Cerebellar cortex (tissue), 1 donor: ENCODE results near the gene EPHA7.

Source experiments
- DNase-seq: peaks from one replicate; pipeline ENCODE4 v3.0.0-alpha.2; 2015; ENCODE audit warnings: low spot score

EPHA7 gene

DNA sequence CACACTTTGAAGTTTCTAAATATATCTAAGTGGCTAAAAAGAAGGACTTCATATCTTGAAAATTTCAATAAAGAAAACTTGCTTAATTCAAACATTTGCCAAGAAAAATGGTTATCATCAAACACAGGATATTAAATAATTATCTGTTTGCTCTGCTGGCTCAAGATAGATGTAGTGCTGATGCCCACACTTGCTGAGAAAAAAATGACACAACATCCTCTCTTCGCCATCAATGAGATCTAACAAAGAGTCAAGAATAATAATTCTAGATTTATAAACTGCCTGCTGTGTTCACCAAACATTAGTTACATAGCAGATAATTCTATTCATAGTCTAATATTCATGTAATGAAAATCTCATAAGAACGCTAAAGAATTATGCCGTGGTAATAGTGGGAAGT lies 93.6 kb downstream of the EPHA7 start:
- DNase-seq, result no peak

DNA sequence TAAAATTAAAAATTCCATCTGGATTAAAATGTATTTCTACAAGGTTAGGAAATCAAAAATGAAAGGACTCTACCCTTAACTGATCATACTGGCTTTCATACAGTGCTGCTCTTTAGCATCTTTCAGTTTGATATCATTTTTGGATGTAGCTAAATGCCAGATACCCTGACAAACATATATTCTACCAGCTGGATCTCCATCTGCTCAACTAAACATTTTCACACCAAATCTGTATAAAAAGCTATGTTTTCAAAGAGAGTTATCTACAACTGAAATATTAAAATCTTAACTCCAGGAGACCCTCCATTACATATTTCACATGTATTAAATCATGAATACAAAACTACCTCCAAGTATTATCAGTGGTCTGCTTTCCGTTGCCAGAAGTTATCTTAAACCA lies 95.7 kb downstream of the EPHA7 start:
- peak; percentile 54 for DNase-seq

DNA sequence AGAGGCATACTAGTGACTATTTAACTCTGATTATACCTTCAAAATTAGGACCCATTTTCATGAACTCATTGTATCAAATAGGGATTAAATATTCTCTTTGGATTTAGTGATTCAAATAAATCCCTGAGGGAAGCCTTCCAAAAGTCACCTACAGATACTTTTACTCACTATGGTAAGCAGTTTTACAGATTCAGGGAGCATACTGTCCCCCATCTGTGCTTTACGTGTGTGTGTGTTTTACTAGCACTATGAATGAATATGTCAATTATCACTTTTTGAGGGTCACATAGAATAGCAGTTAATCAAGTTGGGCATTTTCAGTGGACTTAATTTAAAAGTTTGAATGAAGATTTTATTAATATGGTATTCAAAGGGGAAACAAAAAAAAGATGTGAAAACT lies 96.7 kb downstream of the EPHA7 start:
- DNase-seq, result no peak

DNA sequence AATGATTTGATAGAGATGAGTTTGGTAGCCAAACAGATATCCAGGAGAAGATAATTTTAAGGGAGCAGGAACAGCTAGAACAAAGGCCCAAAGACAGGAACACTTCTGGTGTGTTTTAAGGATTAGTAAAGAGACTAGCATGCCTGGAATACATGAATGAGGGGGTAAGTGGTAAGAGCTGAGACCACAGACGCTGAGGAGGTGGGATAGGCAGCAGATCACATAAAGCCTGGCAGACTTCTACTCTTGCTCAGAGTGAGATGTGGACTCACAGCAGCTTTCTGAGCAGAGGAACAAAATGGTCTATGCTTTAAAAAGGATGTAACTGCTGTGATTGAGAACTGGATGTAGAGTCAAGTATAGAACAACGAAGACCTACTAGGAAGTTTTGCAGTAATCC lies 100.1 kb downstream of the EPHA7 start:
- no peak for DNase-seq

DNA sequence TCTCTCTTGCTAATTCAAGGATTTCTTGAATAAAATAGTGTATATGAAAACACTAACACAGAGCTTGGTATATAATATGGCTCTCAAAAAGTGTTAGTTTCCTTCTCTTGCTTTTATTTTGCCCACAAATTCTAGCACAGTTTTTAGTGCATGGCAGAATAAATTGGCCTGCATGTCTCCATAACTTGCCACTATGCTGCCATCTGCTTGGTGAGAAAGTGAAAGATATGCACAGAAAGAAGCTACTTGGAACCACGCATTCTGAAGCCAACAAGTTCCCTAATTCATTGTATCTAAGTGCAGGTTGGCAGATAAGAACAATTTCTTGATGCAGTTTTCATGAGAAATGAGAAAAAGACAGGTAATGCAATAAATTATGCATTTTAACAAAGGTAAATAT lies 101.2 kb downstream of the EPHA7 start:
- DNase-seq, result peak; percentile 56

DNA sequence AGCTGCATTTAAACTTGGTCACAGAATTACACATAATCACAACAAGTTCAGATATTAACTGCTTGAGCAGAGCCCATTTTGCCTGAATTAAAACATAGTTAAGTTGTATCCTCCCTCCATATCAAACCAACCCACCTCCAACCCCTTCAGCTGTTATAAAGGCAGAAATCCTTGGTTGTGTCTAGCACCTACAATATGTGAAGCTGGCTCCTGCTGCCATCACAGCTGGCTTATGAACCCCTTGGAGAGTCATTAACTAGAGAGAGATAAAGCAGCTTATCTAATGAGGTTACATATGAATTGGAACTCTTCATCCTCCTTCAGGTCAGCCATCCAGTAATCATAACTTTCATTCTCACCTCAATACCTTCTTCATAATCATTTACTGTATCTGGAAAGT lies 101.8 kb downstream of the EPHA7 start:
- no peak for DNase-seq

DNA sequence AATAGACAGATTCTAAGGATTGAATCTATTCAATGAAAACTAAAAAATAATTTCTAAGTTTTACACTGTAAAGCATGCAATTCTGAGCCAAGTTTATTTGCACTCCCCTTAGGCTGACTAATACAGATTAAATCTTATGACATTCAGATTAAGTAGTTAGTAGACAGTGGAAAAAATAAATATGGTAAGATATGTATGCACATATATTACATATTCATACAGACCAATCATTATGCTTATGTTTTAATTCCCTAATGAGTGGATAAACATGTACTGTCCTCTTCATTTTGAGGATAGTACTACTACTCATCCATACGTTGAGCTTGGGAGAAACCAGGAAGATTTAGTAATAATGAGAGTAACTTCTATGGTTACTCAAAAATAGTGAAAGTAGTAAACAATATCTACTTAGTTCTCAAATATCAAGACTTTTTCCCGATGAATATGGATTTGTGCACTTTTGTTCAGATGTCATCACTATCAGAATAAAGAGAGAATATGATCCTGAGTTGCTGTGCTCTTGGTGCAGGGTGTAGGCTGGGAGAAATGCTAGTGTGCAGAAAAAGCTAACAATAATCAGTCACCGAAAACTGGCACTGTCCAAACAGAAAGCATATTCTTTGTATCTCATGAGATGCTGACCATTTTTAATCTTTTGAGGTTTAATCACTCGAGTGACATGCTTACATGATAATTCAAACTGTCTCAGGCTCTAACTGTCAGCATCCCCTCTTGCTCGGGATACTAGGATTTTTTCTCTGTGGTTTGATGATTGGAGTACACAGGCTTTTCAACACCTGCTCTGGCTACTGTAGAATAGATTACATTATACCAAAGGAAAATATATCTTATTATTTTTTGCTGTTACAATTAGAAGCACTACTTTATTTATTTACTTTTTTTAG lies 111.6 kb downstream of the EPHA7 start:
- peak; percentile 15 for DNase-seq

DNA sequence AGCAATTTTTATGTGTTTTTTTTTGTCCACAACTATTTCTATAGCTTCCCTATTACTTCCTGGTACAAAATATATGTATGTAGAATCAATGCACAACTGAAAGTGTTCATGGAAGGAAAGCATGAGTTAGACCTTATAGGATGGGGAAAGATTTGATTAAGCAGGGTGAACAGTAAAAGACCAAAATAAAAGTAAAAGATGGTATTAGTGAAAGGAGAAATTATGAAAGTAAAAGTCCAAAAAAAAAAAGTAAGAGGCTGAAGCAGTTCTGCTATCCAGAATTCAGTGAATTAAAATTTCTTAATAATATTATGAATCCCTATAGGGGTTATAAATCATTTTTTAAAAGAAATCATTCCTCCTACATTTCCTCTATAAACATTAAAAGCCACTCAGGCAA lies 114.3 kb downstream of the EPHA7 start:
- DNase-seq, result no peak

DNA sequence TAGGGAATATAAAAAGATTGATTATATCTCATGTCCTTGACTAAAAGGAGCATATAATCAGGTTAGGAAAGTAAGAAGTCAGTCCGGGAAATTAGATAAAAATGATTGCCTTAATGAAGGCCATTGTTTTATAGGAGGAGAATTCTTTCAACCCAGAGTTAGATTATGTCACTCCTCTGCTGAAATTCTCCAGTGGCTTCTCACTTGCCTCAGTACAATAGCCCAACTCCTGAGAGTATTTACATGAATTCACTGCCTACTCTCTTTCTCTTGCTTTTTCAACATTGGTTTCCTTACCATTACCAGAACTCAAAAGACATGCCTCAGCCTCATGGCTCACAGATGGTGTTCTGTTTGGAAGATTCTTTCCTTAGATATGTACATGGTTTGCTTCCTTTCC lies 114.9 kb downstream of the EPHA7 start:
- DNase-seq, result no peak

DNA sequence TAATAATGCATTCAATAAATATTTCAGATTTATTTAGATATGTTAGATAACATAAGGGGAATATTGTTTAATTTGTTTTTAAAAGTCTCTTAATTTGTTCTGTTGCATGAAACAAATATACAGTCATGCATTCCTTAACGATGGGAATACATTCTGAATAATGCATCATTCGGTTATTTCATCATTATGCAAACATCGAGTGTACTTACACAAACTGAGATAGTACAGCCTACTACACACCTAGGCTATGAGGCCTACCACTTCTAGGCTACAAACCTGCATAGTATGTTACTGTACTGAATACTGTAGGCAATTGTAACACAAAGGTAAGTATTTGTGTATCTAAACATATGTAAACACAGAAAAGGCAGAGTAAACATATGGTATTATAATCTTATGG lies 118.7 kb downstream of the EPHA7 start:
- no peak for DNase-seq

DNA sequence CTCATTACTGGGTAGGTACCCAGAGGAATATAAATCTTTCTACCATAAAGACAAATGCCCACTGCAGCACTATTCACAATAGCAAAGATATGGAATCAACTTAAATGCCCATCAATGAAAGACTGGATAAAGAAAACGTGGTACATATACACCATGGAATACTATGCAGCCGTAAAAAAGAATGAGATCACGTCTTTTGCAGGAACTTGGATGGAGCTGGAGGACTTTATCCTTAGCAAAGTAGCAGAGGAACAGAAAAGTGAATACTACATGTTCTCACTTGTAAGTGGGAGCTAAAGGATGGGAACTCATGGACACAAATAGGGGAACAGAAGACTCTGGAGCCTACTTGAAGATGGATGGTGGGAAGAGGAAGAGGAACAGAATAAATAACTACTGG lies 119.7 kb downstream of the EPHA7 start:
- DNase-seq, result no peak

DNA sequence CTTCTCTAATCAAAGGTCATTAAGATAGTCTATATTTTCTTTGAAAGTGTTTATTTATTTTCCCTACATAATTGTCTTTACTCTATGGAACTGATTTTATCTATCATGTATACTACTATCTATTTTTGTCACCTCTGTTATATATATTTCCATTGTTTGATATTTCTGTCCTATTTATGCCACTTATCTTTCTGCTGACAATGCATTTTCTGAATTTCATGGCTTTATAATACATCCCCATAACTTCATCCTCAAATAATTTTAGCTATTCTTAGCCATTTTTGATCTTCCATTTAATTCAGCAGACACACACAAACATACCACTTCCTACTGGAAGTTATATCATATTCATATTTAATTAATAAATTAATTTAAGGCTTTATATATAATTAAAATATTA lies 123.7 kb downstream of the EPHA7 start:
- DNase-seq, result no peak

DNA sequence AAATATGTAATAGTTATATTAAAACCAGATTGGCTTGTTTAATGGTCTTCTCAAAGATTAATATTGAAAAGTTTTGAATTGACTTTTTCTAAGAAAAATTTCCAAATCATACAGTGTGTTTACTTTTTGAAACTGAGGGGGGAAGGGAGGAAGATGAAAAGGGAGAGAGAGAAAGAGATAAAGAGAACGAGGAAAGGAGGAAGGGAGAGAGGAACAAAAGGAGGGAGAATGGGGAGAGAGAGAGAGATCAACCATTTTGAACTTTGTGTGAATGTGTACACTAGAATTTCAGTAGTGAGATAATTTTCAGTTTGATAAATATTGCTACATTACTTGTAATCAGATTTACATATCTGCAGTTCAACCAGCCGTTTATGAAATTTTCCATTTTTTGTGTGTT lies 124.5 kb downstream of the EPHA7 start:
- no peak for DNase-seq

DNA sequence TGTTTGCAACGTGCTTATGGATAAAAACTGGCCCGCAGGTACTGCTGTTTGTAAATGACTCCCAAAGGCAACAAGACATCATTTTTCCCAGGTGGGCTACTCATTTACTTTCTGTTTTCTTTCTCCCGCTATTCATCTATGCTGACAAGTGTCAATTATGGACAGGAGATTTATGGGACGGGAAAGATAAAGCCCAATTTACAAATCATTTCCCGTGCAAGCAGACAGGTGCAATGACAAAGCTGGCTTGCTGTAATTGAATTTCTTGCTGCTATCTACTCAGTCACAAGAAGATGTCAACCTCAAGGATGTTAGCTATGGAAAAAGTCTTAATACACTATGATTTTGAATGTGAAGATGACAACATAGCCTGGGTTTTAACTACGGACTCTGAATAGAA lies 125.5 kb downstream of the EPHA7 start:
- no peak for DNase-seq

DNA sequence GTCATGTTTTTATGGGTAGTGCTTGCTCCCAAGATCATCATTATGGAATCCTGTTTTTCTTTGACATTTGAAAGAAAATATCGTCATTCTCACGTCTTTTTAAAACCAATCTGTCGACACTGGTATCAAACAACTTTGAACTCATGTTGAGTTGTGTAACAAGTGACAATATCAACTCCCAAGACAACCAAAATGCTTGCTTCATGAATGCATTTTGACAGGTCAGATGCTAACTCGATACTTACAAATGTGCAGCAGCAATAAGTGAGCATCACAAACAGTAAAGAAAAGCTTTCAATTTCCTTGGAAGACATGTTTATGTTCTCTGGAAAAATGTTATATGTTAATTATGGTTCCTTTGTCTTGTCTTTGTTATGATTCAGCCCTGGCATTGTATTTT lies 125.9 kb downstream of the EPHA7 start:
- peak; percentile 24 for DNase-seq

DNA sequence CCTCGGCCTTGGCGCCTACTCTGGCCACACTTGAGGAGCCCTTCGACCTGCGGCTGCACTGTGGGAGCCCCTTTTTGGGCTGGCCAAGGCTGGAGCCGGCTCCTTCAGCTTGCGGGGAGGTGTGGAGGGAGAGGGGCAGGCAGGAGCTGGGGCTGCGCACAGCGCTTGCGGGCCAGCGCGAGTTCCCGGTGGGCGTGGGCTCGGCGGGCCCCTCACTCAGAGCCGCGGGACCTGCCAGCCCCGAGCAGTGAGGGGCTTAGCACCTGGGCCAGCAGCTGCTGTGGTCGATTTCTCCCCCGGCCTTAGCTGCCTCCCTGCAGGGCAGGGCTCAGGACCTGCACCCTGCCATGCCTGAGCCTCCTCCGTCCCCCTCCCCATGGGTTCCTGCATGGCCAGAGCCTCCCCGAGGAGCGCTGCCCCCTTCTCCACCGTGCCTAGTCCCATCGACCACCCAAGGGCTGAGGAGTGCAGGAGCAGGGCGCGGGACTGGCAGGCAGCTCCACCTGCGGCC lies 136.8 kb downstream of the EPHA7 start:
- no peak for DNase-seq

DNA sequence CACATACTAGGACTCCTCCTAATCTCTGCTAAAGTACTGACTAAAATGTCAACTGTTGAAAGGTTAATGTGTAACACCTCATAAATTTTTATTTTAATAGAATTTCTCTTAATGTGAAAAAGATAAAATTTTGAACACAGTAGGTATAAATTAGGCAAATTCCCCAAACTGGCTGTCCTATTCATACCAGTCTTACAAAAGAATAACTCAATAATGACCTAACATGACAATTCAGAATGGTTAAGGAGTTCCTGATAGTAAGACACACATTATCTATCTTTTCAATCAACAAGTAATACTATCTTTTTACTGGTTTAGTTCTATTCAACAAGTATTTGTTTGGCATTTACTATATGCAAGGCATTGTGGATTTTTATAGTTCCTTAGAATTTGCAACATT lies 141.1 kb downstream of the EPHA7 start:
- no peak for DNase-seq

DNA sequence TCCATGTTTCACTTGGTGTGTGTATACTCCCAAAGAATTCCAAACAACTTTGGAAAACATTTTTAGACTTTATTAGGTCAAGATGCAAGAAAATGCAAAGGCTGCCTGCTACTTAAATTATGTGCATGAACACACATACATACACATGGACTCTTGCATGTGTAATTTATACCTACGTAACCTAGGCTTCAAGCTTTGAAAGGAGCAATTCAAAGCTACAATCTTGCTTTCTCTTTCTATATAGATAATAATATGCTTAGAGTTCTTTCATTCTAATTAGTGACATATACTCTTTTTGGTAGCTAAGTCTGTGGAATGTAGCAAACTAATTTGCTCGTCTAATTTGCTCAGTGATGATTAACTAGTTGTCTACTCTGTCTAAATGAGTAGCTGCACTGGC lies 146.5 kb downstream of the EPHA7 start:
- DNase-seq, result no peak

DNA sequence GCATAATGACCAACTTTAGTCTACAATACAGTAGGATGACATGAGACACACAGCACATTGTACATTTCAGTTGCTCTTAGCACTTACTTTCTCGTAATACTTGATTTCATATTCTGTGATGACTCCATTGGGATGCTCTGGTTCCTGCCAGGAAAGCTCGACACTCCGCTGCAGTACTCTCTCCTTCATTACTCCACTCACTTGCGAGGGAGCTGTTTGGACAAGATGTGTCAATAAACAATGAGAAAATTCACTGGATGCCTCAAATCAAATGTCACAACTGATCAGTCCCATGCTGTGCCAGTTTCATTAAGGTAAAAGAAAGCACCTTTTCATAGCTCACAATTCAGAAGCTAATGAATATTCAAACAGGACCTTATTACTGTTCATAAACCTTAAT lies 147.1 kb downstream of the EPHA7 start:
- no peak for DNase-seq

DNA sequence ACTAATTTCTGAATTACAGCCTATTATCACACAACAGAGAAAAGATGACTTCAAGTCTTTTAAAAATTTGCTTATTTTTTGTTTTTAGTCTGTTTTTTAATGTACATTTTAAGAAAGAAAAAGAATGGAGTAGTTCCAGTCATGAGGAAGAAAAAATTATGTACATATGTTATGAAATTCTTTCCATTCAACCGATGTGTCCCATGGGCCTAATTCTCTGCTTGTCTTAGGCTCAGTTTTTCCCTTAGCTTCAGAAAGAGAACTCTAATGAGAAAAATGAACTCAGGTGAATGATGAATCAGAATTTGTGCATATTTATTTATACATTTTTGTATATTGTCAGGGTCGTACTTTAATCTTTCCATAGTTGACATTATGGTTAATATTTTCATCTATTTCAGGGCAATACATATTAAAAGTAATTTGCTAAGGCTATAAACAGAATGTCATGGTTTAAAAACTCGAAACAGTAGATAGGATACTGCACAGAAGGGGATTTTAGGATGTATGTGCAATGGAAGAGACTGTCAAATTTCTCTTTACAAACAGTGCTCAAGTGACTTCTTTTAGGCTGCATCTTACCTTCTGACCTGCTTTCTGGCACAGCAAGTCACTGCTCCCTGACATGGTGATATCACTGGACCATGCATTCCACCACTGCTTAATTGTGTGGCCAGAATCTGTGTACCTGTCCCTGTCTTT lies 153.1 kb downstream of the EPHA7 start:
- DNase-seq, result no peak

DNA sequence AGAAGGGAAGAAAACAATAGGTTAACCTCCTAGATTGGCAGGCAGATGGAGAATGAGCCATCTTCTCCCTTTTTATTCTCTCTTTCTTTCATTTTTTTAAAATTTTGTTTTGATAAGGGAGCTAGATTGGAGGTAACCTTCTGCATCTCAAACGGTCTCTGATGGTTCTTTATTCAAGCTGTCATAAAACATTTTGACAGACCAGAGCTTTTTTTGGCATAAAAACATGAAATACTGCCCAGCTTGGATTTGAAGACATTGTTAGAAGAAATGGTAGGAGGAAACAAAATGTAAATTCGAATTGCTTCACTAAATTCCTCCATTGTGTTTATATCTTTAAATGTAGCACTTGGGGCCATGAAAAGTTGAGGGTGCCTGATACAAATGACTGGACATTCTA lies 158.5 kb downstream of the EPHA7 start:
- DNase-seq, result no peak

DNA sequence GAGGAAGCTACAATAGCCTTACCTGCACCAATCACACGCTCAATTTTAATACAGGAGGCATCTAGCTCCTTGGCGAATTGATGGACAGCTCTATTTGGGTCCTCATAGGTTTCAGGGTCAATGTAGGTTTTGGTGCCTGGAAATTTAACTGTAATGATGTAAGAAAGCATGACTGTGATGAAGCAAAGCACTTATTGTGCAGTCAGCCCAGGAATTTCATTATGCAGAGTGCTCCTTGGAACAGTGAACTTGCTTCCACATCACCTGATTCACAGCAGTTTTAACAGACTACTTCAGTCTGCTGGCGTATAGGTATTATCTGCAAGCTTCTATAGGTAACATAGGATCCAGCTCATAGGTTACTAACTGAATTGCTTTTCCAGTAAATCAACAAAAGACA lies 160.0 kb downstream of the EPHA7 start:
- DNase-seq, result no peak

DNA sequence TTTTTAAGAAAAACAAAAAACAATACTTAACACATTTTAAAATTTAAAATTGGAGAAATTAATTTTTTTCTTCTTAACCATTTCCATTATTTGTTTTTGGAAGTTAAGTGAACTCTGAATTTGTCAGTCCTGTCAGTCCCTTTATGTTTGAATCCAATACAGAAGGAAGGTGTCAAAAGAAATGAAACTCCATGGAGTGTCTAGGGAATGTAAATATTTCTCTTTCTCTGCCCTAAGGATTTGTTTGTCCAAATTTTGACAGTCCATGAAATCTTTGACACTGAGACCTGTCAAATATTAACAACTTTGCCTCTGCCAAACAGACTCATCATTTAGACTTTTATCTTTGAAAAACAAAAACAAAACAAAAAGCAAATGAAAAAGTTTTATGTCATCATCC lies 166.4 kb downstream of the EPHA7 start:
- no peak for DNase-seq
